Aorta (tissue), 5 donors: ENCODE data around the gene SAV1. TPM values are rescaled to one million over a fixed set of nuclear protein-coding genes. Genes with fewer than 3 reads are reported as not detected.

Experiments used
- ATAC-seq: fragments of 200-7000 bp; cut with Tn5 transposase; one replicate; pipeline ENCODE4 v1.9.1; 2022; ENCODE audit warnings: moderate library complexity; ENCODE audit not compliant: low FRiP score
- DNase-seq, 2 donors: peaks; one replicate each; pipeline ENCODE4 v3.0.0-alpha.2; 2020
- H3K27ac ChIP-seq, 2 donors: one replicate each; pipeline ENCODE4 v1.5.1; 2013; ENCODE audit warnings: low read length in 2 of 2, mild to moderate bottlenecking in 2 of 2, moderate library complexity in 2 of 2, control low read depth in 1 of 2, inconsistent platforms in 1 of 2, low read depth in 1 of 2
- H3K27me3 ChIP-seq, 2 donors: one replicate each; pipeline ENCODE4 v1.6.1; 2013; ENCODE audit warnings: control low read depth in 1 of 2, low read length in 1 of 2, mild to moderate bottlenecking in 1 of 2, moderate library complexity in 1 of 2; ENCODE audit not compliant: insufficient read depth in 2 of 2, control insufficient read depth in 1 of 2
- H3K36me3 ChIP-seq, 2 donors: one replicate each; pipeline ENCODE4 v1.6.1; 2013; ENCODE audit warnings: control low read depth in 1 of 2, low read length in 1 of 2, mild to moderate bottlenecking in 1 of 2; ENCODE audit not compliant: insufficient read depth in 2 of 2, control insufficient read depth in 1 of 2
- H3K4me1 ChIP-seq, 2 donors: one replicate each; pipeline ENCODE4 v1.6.1; 2013; ENCODE audit warnings: low read length in 2 of 2, control low read depth in 1 of 2, mild to moderate bottlenecking in 1 of 2, moderate library complexity in 1 of 2; ENCODE audit not compliant: insufficient read depth in 2 of 2, control insufficient read depth in 1 of 2
- H3K4me3 ChIP-seq, 2 donors: one replicate each; pipeline ENCODE4 v1.5.1; 2013; ENCODE audit warnings: low read length in 2 of 2, control low read depth in 1 of 2, mild to moderate bottlenecking in 1 of 2
- H3K9me3 ChIP-seq: one replicate; pipeline ENCODE4 v1.6.1; 2013; ENCODE audit warnings: mild to moderate bottlenecking, low read length; ENCODE audit not compliant: control insufficient read depth
- WGBS, 2 donors: extraction: QIAGEN DNeasy Blood & Tissue Kit; methylation state at CpG; one replicate each; pipeline ENCODE4 v1.1.7; 2013; 5-methylcytosine and 5-hydroxymethylcytosine counted together
- intact Hi-C, 2 donors: fragments of 100-400 bp; cut with DNase I; formaldehyde crosslinking; loops; one replicate each; pipeline versions ENCODE4 v1.14.2 to v1.15.0; 2022
- polyA plus RNA-seq, 2 donors: library from polyadenylated mRNA; stranded (reverse); fragments of 200-250 nt; gene quantifications; one replicate each; pipeline ENCODE4 v1.2.3, GENCODE V29; 2013
- total RNA-seq, 2 donors: library from RNA; stranded (reverse); fragmentation: NEBNext Ultra II Directional; extraction: Animal tissue kit (Norgen Biotek cat#: 25700); gene quantifications; one replicate each; pipeline ENCODE4 v1.2.1, GENCODE V29; 2021
- donor health status: healthy with polysubstance abuse.
- donor health status: Bipolar disorder and iron deficiency.
- donor health status: DM: no; HTN: no; CAD: no.
- donor health status: DM: no; HTN: no; CAD: no.
- donor health status: DM: yes; HTN: yes; CAD: no.

SAV1 gene
- total and polyA plus RNA-seq, 4 donors: 27.4 to 65.4 (median 42.3) TPM

DNA sequence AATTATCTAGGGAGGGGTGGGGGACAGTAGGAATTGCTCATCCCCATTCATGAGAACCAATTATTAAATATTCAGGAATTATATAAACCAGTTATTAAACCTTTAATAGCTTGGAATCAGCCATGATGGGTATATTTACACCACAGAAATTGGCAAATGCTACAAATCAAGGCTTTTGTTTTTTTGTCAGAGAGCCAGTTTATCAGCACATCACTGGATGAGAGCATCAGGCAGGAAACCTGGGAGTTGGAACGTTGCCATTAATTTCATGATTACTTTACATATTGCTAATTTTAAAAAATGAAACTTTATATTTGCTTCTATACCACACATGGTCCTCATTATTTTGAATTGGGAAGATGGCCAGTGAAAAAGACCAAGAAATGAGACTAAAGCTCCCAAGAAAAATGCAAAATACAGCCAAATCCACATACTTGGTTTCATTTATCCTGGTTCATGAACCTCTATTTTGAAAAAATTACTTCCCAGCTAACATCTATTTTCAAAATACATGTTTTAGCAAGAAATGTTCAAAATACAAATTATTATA lies 59.7 kb downstream of the SAV1 start:
- DNase-seq (no peak), ATAC-seq (no peak)
- Histone ChIP-seq H3K4me1 (no peaks in the 10 kb centered on the region), H3K36me3 (no peaks in the 10 kb centered on the region), H3K27me3 (no peaks in the 10 kb centered on the region), H3K9me3 (no peaks in the 10 kb centered on the region), H3K4me3 (no peak overlapping the region), H3K27ac (no peak overlapping the region)
- WGBS, 2 donors: 53 to 54% methylated on average over 1 of the region's 1 CpG
- intact Hi-C loops: loop anchor here in 1 of 2 donors (10.0 kb wide), 1 partner anchor 256 kb away; no protein-coding TSS in a partner anchor

DNA sequence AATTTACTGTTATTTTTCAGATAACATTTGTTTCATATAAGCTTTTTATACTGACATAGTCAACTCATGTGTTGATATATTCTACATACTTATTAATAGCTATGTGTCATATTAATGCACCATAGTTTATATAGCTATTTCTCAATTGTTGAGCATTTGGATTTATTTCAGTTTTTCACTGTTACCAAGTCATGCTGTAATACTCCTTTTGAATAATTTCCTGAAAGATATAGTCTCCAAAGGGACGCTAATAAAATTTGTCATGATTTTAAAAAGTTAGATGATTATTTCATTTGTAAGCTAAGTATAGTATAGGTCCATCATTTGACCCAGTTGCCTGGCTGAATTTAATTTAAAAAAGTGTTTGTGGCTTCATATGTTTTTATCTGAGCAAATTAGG lies 60.3 kb downstream of the SAV1 start:
- intact Hi-C loops: loop anchor here in 1 of 2 donors (10.0 kb wide), 1 partner anchor 257 kb away; no protein-coding TSS in a partner anchor
- H3K4me1 ChIP-seq: no peaks in the 10 kb centered on the region
- H3K36me3 ChIP-seq: no peaks in the 10 kb centered on the region
- ATAC-seq (no peak), DNase-seq (no peak)
- H3K9me3 ChIP-seq: no peaks in the 10 kb centered on the region
- no peak overlapping the region for H3K27ac ChIP-seq
- WGBS, 2 donors: 62 to 81% methylated on average over 1 of the region's 1 CpG
- H3K27me3 ChIP-seq: no peaks in the 10 kb centered on the region
- H3K4me3 ChIP-seq: no peak overlapping the region

DNA sequence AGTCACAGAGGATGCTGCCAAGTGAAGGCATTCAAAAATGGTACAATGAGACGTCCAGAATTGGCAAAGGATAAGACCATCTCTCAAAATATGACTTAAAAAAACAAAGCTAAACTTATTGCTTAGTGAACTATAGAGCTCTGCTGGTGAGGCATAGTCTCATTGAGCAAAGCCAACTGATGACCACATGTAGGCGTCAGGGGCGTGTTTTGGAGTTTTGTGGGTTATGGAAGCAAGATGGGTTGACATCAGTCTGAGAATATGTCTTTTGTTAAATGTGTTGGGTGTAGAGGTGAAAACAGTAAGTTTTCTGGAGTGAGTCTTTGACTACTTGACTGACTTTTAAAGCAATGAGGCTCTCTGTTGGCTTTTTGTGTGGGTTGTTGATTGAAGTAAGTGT lies 60.9 kb downstream of the SAV1 start:
- intact Hi-C loops: loop anchor here in 1 of 2 donors (10.0 kb wide), 1 partner anchor 258 kb away; no protein-coding TSS in a partner anchor
- no peak for ATAC-seq

DNA sequence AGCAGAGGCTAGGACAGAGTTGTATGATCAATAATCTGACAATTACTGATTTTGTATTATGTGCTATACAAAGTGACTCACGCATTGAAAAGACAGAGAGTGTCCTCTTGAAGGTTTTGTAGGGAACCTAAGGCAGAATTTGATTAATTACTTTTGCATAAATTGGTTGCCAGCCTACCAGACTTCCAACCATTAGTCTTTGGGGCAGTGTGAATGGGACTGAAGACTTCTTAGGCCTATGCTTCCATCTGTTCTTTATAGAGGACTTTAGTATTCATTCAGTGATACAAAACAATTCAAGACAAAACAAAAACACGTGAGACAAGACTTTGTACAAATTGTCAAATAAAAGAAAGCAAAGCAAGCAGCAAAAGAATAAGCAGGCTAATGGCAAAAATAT lies 61.6 kb downstream of the SAV1 start:
- Histone ChIP-seq H3K9me3 (no peaks in the 10 kb centered on the region), H3K27ac (no peak overlapping the region), H3K36me3 (no peaks in the 10 kb centered on the region), H3K4me1 (no peaks in the 10 kb centered on the region), H3K27me3 (no peaks in the 10 kb centered on the region), H3K4me3 (no peak overlapping the region)
- ATAC-seq: no peak
- WGBS, 2 donors: 91 to 94% methylated on average over 2 of the region's 2 CpGs
- DNase-seq: no peak
- intact Hi-C loops: loop anchor here in 1 of 2 donors (10.0 kb wide), 1 partner anchor 258 kb away; no protein-coding TSS in a partner anchor

More for the DNA sequence above, 60.9 kb downstream of the SAV1 start:
- 71 to 72% methylated on average over 3 of the region's 3 CpGs for WGBS, 2 donors
- no peaks in the 10 kb centered on the region for H3K9me3 ChIP-seq
- H3K4me1 ChIP-seq: no peaks in the 10 kb centered on the region
- no peak overlapping the region for H3K27ac ChIP-seq
- DNase-seq: no peak
- no peaks in the 10 kb centered on the region for H3K36me3 ChIP-seq
- no peaks in the 10 kb centered on the region for H3K27me3 ChIP-seq
- H3K4me3 ChIP-seq: no peak overlapping the region

DNA sequence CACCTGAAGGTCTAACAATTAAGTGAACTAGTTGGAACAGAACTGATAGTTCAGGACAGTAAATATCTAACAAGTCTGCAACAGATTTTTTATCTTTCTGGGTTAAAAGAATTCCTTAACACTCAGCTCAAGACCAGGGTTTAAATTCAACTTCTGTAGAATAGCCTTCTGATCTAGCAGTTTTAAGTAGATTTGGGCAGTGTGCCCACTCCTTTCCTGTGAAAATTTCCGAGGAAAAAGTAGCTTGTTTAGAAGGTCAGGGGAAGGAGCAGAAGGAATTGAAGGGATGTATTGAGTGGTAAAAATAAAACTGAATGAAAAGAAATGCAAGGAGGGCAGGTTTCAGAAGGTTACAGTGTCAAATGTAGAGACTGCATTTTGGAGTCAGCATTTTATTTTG lies 62.3 kb downstream of the SAV1 start:
- no peak overlapping the region for H3K27ac ChIP-seq
- 0% methylated on average over 1 of the region's 1 CpG for WGBS, 2 donors
- H3K36me3 ChIP-seq: no peaks in the 10 kb centered on the region
- H3K4me1 ChIP-seq: no peaks in the 10 kb centered on the region
- DNase-seq (no peak), ATAC-seq (no peak)
- no peak overlapping the region for H3K4me3 ChIP-seq
- intact Hi-C loops: loop anchor here in 1 of 2 donors (10.0 kb wide), 1 partner anchor 259 kb away; no protein-coding TSS in a partner anchor
- no peaks in the 10 kb centered on the region for H3K9me3 ChIP-seq
- H3K27me3 ChIP-seq: no peaks in the 10 kb centered on the region

DNA sequence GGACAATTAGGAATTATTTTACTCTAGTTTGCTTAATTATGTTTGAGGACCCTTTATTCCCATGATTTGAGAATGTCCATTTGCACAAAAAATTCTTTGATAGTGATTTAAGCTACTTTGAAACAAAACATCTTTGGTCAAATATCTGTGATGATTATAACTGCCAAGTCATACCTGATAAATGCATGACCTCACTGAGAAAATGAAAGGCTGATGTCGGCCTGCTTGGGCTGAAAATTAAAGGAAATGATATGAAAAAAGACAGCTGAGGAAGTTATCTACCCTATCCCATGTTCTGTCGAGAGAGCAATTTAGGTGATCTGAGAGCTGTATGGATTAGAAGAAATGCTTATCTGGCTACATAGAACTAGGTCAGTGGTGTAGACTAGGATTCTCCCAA lies 64.5 kb downstream of the SAV1 start:
- Histone ChIP-seq H3K9me3 (no peaks in the 10 kb centered on the region), H3K36me3 (no peaks in the 10 kb centered on the region), H3K27ac (no peak overlapping the region), H3K27me3 (no peaks in the 10 kb centered on the region), H3K4me1 (no peaks in the 10 kb centered on the region), H3K4me3 (no peak overlapping the region)
- DNase-seq (no peak), ATAC-seq (no peak)
- intact Hi-C loops: loop anchor here (5.0 to 10.0 kb wide), 3 partner anchors 174 to 261 kb away; no protein-coding TSS in a partner anchor
- WGBS, 2 donors: 60 to 72% methylated on average over 2 of the region's 2 CpGs

DNA sequence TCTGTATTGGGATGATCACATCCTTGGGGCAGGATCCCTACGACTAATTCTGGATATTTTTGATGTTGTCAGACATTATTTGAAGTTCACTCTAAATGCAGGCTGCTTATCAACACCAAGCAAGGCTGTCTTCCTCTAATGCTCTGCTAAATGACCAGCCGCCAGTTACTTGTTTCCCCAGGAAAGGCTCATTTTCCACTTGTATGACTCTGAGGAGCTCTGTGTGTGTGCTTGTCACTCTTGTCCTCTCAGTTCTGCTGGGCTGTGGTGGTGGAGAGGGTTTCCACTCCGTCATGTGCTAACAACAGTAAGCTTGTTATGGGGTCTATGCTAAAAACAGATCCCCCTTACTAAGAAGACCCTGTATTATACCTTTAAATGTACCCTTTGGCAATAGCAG lies 66.1 kb downstream of the SAV1 start:
- 91 to 93% methylated on average over 3 of the region's 3 CpGs for WGBS, 2 donors
- no peak for ATAC-seq
- intact Hi-C loops: loop anchor here (5.0 to 10.0 kb wide), 3 partner anchors 175 to 263 kb away; no protein-coding TSS in a partner anchor

DNA sequence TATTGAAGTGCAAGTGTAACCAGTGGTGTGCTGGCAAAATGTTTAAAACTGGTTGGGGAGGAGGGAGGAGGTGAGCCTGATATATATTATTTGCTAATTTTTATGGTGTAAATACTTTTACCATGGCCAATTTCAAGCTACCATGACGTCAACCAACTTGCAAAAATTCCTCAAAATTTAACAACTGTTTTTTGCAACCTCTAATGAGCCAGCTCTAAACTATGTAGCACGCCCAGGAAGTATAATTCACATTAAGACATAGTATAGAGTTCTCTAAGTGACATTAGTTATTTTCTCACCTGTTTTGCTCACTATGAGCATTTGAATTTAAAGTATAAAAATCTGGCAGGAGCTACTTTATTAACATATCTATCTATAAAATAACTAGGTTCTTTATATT lies 66.7 kb downstream of the SAV1 start:
- Histone ChIP-seq H3K4me1 (no peaks in the 10 kb centered on the region), H3K9me3 (no peaks in the 10 kb centered on the region), H3K4me3 (no peak overlapping the region), H3K27ac (no peak overlapping the region), H3K27me3 (no peaks in the 10 kb centered on the region), H3K36me3 (no peaks in the 10 kb centered on the region)
- no peak for ATAC-seq
- 87 to 92% methylated on average over 2 of the region's 2 CpGs for WGBS, 2 donors
- no peak for DNase-seq
- intact Hi-C loops: loop anchor here (5.0 to 10.0 kb wide), 3 partner anchors 176 to 263 kb away; no protein-coding TSS in a partner anchor

More for the DNA sequence above, 66.1 kb downstream of the SAV1 start:
- no peaks in the 10 kb centered on the region for H3K36me3 ChIP-seq
- DNase-seq: no peak
- no peaks in the 10 kb centered on the region for H3K27me3 ChIP-seq
- H3K4me3 ChIP-seq: no peak overlapping the region
- H3K9me3 ChIP-seq: no peaks in the 10 kb centered on the region
- H3K27ac ChIP-seq: no peak overlapping the region
- no peaks in the 10 kb centered on the region for H3K4me1 ChIP-seq

DNA sequence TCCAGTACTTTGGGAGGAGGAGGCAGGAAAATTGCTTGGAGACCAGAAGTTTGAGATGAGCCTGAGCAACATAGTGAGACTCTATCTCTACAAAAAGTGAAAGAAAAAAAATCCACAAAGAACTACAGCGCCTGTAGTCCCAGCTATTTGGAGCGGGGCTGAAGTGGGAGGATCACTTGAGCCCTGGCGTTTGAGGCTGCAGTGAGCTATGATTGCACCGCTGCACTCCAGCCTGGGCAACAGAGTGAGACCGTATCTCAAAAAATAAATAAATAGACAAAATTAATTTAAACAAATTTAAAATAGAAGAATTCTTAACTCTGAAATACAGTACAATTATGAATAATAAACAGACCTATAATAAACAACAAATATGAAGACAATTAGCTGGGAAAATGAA lies 67.3 kb downstream of the SAV1 start:
- intact Hi-C loops: loop anchor here (5.0 to 10.0 kb wide), 3 partner anchors 176 to 264 kb away; no protein-coding TSS in a partner anchor
- Histone ChIP-seq H3K4me3 (no peak overlapping the region), H3K36me3 (no peaks in the 10 kb centered on the region), H3K4me1 (no peaks in the 10 kb centered on the region), H3K9me3 (no peaks in the 10 kb centered on the region), H3K27ac (no peak overlapping the region), H3K27me3 (no peaks in the 10 kb centered on the region)
- ATAC-seq (no peak), DNase-seq (no peak)
- 91 to 92% methylated on average over 5 of the region's 5 CpGs for WGBS, 2 donors
